Mesodermal cell (in vitro differentiated cells): ENCODE data around the gene PRMT7.

Experiments used
- H3K27ac ChIP-seq: 2 replicates; pipeline ENCODE4 v1.7.0; 2013; ENCODE audit warnings: mild to moderate bottlenecking, low read depth, low read length, moderate library complexity; ENCODE audit not compliant: severe bottlenecking
- H3K36me3 ChIP-seq: 2 replicates; pipeline ENCODE4 v1.7.1; 2013; ENCODE audit warnings: mild to moderate bottlenecking, low read length, moderate library complexity; ENCODE audit not compliant: control insufficient read depth, insufficient read depth
- H3K4me1 ChIP-seq: one replicate; pipeline ENCODE4 v1.7.1; 2013; ENCODE audit warnings: mild to moderate bottlenecking, low read length; ENCODE audit not compliant: insufficient read depth, control insufficient read depth, poor library complexity, severe bottlenecking
- H3K4me3 ChIP-seq: 2 replicates; pipeline ENCODE4 v1.7.0; 2013; ENCODE audit warnings: low read length, control low read depth, mild to moderate bottlenecking; ENCODE audit not compliant: insufficient read depth, poor library complexity, severe bottlenecking; ENCODE audit errors: extremely low read depth
- H3K9me3 ChIP-seq: 2 replicates; pipeline ENCODE4 v1.7.1; 2013; ENCODE audit warnings: mild to moderate bottlenecking, low read length, moderate library complexity; ENCODE audit not compliant: control insufficient read depth
- WGBS, 2 experiments: methylation state at CpG; one replicate each; pipeline ENCODE4 v1.1.5; 2013; ENCODE audit warnings: missing lambda C conversion rate in 2 of 2; ENCODE audit not compliant: insufficient coverage in 2 of 2; 5-methylcytosine and 5-hydroxymethylcytosine counted together

Gene PRMT7

DNA sequence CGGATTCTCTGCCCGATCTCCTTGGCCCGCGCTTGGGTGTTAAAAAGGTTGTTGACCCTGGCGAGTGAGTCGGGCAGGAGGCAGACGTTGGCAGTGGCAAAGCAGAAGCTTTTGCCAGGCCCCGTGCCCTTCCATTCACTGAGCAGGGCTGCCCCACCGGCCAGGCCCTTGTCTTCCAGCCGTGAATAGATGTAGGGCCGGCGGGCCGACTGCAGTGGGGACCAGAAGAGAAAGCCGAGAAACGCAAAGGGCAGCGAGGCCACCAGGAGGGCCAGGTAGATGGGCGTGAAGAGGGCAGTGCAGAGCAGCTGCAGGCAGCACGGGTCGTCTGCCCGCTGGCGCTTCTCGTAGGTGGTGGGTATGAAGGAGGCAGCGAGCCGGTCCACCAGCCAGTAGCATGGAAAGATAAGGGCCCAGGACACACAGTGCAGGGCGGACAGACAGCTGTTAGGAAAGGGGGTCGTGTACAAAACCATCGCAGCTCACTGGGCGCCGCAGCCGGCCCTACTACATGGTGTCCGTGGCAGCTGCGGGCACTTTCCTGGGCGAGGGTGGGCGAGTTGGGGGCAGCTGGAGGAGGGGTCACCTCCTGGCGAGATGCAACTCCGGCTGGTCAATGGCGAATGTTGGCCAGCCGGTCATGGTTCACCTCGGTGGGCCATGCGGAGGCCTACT is 61.0 kb downstream of the PRMT7 start:
- no peaks in the 10 kb centered on the region for H3K36me3 ChIP-seq
- no peaks in the 10 kb centered on the region for H3K9me3 ChIP-seq
- H3K4me1 ChIP-seq, result no peaks in the 10 kb centered on the region
- H3K4me3 ChIP-seq, result no peak overlapping the region
- WGBS, 2 experiments, result 95% methylated on average over 35 to 40 of the region's 40 CpGs
- H3K27ac ChIP-seq, result no peak overlapping the region

DNA sequence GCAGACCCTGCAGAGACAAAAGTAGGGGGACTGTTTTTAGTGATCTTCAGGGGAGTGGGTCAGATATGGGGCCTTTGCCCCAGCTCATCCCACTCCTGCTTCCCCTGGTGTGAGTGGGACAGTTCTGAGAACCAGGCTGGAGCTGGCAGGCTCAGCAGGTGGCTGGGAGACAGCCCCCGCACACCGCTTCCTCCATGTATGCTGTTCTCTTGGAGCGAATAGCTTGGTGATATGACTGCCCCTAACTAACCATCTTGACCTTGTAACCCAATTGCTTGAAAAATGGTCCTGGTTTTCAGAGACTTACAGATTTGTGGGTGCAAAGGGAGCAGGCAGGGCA is 61.5 kb downstream of the PRMT7 start:
- Histone ChIP-seq H3K4me1 (no peaks in the 10 kb centered on the region), H3K9me3 (no peaks in the 10 kb centered on the region)
- WGBS, 2 experiments, result 100% methylated on average over 2 to 3 of the region's 3 CpGs

DNA sequence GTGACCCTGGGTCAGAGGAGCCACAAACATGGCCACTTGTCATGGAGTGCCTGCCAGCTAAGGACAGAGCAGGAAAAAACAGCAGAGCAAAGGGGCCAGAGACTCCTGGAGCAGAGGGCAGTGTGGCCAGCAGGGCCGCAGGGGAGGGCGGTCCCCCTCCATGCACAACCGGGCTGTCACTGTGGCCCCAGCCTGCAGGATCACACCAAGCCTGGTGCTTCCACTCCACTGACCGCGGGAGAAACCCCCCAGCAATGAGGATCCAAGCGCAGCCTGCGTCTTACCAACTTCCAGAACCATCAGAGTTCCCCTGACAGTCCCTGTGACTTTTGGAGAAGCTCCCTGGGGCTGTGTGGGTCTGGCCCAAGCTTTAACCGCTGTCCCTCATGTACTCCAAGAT is 62.0 kb downstream of the PRMT7 start:
- H3K9me3 ChIP-seq, result no peaks in the 10 kb centered on the region
- no peak overlapping the region for H3K27ac ChIP-seq
- no peaks in the 10 kb centered on the region for H3K36me3 ChIP-seq
- no peaks in the 10 kb centered on the region for H3K4me1 ChIP-seq
- no peak overlapping the region for H3K4me3 ChIP-seq
- WGBS, 2 experiments, result 90 to 93% methylated on average over 8 of the region's 8 CpGs

More for the DNA sequence above, 61.5 kb downstream of the PRMT7 start:
- Histone ChIP-seq H3K27ac (no peak overlapping the region), H3K4me3 (no peak overlapping the region), H3K36me3 (no peaks in the 10 kb centered on the region)

DNA sequence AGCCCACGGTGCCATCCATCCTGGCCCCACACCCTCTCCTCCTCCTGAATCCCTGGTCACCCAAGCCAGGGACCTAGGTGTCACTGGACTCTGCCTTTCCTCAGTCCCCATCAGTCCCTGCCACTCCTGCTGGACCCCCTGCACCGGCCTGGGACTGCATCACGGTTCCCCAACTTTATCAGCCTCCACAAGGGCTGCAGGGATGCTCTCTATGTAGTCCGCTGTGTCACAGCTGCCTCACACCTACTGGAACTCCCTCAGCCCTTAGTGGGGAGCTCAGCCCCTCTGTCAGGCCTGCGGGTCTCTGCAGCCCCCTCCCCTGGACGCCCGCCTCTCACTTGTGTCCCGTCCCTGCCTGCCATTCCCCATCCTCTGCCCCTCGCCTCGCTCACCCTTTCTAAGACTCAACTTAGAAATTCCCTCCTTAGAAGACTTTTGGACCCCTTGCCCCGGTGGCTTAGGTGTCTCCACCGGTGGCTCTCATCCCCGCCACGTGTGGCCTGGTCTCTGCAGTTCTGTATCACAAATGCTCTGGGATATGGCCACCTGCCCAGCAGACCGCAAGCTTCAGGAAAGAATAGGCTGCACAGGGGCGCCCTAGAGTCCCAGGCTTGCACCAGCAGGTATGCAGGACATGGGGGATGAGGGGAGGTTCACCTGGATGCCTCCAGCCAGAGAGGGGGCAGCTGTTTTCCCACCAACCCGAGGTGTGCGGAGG is 62.9 kb downstream of the PRMT7 start:
- H3K27ac ChIP-seq, result no peak overlapping the region
- H3K9me3 ChIP-seq, result no peaks in the 10 kb centered on the region
- no peak overlapping the region for H3K4me3 ChIP-seq
- H3K4me1 ChIP-seq, result no peaks in the 10 kb centered on the region
- WGBS, 2 experiments, result 87 to 88% methylated on average over 16 to 18 of the region's 18 CpGs
- no peaks in the 10 kb centered on the region for H3K36me3 ChIP-seq

DNA sequence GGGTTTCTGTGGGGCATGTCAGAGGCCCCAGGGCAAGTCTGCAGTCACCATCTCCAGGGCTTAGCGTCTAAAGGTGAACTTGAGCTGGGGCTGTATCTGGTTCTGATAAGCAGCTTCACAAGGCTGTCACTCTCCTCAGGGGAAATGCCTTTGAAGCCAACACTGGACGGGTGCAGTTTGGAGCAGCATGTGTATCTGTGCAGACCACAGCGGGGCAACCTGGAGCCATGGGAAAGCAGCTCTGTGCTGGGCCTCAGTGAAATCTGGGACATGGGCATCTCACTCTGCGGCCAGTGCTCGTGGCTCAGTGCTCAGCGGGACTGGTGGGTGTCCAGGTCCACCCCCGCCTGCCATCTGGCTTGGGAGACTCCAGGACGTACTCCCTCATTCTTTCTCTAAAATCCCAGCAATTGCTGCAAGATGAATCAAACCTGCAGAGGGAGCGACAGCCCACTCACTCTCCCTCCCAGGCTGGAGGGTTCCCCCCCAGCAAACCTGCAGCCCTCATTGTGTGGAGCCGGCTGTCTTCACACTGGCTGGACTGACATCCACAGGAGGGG is 63.5 kb downstream of the PRMT7 start:
- H3K36me3 ChIP-seq, result no peaks in the 10 kb centered on the region
- H3K4me1 ChIP-seq, result no peaks in the 10 kb centered on the region
- no peak overlapping the region for H3K4me3 ChIP-seq
- no peaks in the 10 kb centered on the region for H3K9me3 ChIP-seq
- no peak overlapping the region for H3K27ac ChIP-seq
- WGBS, 2 experiments, result 88 to 90% methylated on average over 9 to 10 of the region's 10 CpGs

DNA sequence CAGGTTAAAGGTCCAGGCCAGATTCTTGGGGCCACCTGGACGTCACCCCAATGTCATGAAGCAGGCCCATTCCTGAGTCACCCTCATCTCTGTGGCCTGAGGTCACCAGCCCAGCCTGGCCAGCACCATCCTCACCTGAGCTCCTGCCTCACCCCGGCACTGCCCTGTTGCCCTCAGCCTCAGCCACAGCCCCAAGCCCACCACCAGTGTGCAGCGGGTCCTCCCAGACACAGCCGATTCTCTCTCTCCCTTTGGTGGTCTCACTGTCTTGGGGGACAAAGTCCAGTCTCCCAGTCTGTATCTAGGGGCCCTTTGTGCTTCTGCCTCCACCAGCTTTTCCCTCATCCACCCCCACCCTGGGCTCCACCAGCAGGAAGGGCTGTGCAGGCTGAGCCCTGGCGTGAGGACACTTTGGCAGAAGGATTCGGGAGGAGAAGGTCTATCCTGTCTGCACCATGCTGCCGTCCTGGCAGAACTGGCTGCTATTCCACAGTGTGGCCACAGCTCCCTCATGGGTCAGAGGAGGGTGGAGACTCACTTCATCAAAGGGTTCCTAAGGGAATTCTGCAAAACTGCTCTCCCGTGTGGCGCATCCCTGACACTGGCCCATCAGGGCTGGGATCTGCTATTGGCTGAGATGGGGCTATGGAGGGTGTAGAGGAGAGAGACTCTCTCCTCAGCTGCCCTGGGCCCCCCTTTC is 64.3 kb downstream of the PRMT7 start:
- Histone ChIP-seq H3K4me3 (no peak overlapping the region), H3K4me1 (no peaks in the 10 kb centered on the region), H3K36me3 (no peaks in the 10 kb centered on the region), H3K9me3 (no peaks in the 10 kb centered on the region), H3K27ac (no peak overlapping the region)
- WGBS, 2 experiments, result 80 to 88% methylated on average over 6 to 9 of the region's 9 CpGs

DNA sequence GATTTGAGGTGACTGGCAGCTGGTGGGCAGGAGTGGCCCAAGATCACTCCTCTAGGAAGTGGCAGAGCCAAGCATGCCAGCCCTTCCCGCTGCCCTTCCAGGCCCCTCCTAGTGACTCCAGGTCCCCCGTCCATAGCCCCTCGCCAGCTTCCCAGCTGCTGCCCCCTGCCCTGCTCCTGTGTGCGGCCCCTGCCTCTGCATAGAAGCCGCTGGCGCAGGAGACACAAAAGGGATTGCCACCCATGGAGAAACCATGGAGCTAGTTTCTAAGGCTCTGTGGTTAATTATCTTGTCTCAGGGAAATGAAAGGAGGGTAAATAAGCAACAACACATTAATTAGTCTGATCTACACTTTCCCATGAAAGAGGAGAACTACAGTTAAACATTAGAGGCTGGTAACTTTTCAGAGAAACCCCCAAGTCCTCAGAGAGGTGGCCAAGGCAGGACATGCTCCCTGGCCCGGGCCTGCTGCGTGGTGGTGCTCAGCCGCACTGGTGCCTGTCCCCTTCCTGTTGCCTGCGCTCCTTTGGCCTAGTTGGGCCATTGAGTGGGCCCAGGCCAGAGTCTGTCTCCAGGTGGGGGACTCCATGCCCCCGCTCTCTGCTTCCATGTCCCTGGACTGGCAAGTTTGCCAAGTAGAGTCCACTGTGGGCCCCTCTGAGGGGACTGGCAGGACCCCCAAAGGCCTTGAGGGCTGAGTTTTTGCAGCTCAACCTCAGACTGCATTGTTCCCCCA is 65.2 kb downstream of the PRMT7 start:
- Histone ChIP-seq H3K27ac (no peak overlapping the region), H3K4me3 (no peak overlapping the region), H3K4me1 (no peaks in the 10 kb centered on the region), H3K36me3 (no peaks in the 10 kb centered on the region), H3K9me3 (no peaks in the 10 kb centered on the region)
- 90 to 93% methylated on average over 8 to 9 of the region's 11 CpGs for WGBS, 2 experiments

DNA sequence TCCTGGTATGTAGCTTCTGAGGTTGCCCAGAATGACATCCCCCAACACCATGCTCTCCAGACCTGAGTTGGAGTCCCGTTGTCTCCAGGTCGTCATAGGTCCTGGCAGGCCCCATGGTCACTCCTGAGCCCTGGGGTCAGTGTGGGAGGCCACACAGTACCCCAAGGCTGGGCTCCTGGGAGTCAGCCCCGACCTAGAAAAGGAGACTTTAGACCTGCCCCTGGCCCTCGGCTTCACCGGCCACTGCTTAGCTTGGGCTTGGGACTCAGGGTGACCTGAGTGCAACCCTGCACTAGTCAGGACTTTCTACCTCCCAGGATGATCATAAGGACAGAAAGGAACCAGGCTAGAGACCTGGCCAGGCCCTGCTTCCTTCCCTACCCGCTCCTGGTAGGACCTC is 65.8 kb downstream of the PRMT7 start:
- H3K4me1 ChIP-seq, result no peaks in the 10 kb centered on the region
- H3K4me3 ChIP-seq, result no peak overlapping the region
- H3K27ac ChIP-seq, result no peak overlapping the region
- no peaks in the 10 kb centered on the region for H3K9me3 ChIP-seq
- WGBS, 2 experiments, result 90 to 93% methylated on average over 6 of the region's 6 CpGs
- no peaks in the 10 kb centered on the region for H3K36me3 ChIP-seq

DNA sequence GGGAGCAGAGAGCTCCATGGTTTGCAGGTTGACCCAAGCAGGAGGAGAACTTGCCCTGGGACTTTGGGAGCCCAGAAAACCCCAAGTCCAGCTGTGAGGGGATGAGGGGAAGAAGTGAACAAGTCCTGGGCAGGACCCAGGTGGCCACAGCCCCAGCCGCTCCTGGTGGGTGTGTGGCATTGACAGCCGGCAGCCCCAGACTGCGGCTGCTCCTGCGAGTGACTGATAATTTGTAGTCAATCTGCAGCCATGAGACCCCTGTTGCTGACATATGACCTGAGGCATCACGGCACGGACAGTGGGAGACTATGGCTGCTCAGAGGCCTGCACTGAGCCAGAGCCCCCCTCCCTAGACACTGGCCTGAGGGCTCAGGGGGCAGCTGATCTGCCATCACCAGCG is 66.4 kb downstream of the PRMT7 start:
- H3K4me1 ChIP-seq, result no peaks in the 10 kb centered on the region
- H3K4me3 ChIP-seq, result no peak overlapping the region
- H3K36me3 ChIP-seq, result no peaks in the 10 kb centered on the region
- no peaks in the 10 kb centered on the region for H3K9me3 ChIP-seq
- 90 to 91% methylated on average over 7 of the region's 7 CpGs for WGBS, 2 experiments
- no peak overlapping the region for H3K27ac ChIP-seq

DNA sequence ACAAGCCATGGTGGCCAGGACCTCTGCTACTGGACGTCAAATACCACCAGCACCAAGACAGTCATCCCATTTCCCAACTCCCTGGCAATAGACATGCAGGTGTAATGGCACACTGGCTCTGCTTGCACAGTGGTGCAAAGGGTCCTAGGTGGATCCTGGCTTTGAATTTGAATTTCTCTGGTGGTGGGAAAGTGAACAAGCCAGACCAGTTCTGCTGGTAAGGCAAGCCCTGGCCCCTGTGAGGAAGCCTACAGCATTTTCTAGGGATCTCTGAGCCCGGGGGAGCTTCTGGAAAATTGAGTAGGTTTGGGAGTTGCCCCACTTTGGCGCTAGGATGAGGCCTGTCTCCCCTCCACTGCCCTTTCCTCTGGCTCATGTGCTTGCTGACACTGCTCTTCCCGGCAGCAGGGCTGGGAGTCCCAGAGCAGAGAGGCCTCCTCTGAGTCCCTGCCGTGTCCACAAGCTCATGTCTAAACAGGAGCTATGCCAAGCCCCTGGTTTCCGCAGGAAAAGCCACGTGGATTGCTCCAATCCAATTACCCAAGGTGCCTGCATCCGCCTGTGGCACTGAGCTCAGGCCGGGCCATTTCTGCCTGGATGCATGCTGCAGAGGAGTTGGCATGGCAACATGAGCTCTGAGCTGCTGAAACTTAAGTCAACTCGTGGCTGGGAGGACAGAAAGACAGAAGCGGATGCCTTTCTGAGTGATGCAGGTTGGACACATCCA is 67.0 kb downstream of the PRMT7 start:
- Histone ChIP-seq H3K36me3 (no peaks in the 10 kb centered on the region), H3K4me1 (no peaks in the 10 kb centered on the region), H3K4me3 (no peak overlapping the region), H3K9me3 (no peaks in the 10 kb centered on the region), H3K27ac (no peak overlapping the region)
- WGBS, 2 experiments, result 83 to 89% methylated on average over 7 to 11 of the region's 11 CpGs
